ENCODE measurements around the gene FAM3D.

FAM3D gene

GRCh38 chr3:58596834-58597518 is 69.6 kb downstream of the FAM3D start:
- DNase-seq (ENCODE audit: low read depth in 1 of 2, low spot score in 1 of 2) = no peak

GRCh38 chr3:58594117-58594516 is 72.5 kb downstream of the FAM3D start:
- DNase-seq (ENCODE audit: low read depth in 1 of 2, low spot score in 1 of 2) = no peak

- DNase-seq (ENCODE audit: low read depth in 1 of 2, low spot score in 1 of 2) = no peak
These were observed 74.8 kb downstream of the FAM3D start for GRCh38 chr3:58591517-58592510.

GRCh38 chr3:58588030-58588614 is 78.5 kb downstream of the FAM3D start:
- no peak for DNase-seq (ENCODE audit: low read depth in 1 of 2, low spot score in 1 of 2)

- no peak for DNase-seq (ENCODE audit: low read depth in 1 of 2, low spot score in 1 of 2)
These were observed 79.8 kb downstream of the FAM3D start for GRCh38 chr3:58586776-58587192.

- no peak for DNase-seq (ENCODE audit: low read depth in 1 of 2, low spot score in 1 of 2)
These were observed 80.6 kb downstream of the FAM3D start for GRCh38 chr3:58585994-58586393.

GRCh38 chr3:58585005-58585786 is 81.4 kb downstream of the FAM3D start:
- DNase-seq (ENCODE audit: low read depth in 1 of 2, low spot score in 1 of 2) = peak in 1 of 2 donors; percentile 40

- no peak for DNase-seq (ENCODE audit: low read depth in 1 of 2, low spot score in 1 of 2)
These were observed 81.9 kb downstream of the FAM3D start for GRCh38 chr3:58584690-58585004.
